ACC112 (cell line): Measurements from ENCODE around the gene RSPH1.

ENCODE experiments used
- H2AFZ ChIP-seq: fragments of 200-600 bp; sonication (generic); one replicate; pipeline ENCODE4 v1.6.0; 2017; ENCODE audit warnings: antibody characterized with exemption, low read length; ENCODE audit not compliant: unreplicated experiment
- H3K27ac ChIP-seq: fragments of 200-600 bp; sonication (generic); 2 replicates; pipeline ENCODE4 v1.5.1; 2014; ENCODE audit warnings: low read depth, mild to moderate bottlenecking, antibody characterized with exemption, low read length, moderate library complexity
- H3K27me3 ChIP-seq: fragments of 200-600 bp; sonication (generic); 2 replicates; pipeline ENCODE4 v1.6.1; 2014; ENCODE audit warnings: mild to moderate bottlenecking, antibody characterized with exemption, low read length, moderate library complexity, mixed read lengths; ENCODE audit not compliant: insufficient read depth
- H3K36me3 ChIP-seq: fragments of 200-600 bp; sonication (generic); 2 replicates; pipeline ENCODE4 v1.6.1; 2016; ENCODE audit warnings: mild to moderate bottlenecking, antibody characterized with exemption, low read length, moderate library complexity, mixed read lengths; ENCODE audit not compliant: insufficient read depth
- H3K4me1 ChIP-seq: fragments of 200-600 bp; sonication (generic); one replicate; pipeline ENCODE4 v1.6.1; 2016; ENCODE audit warnings: low read length, mixed read lengths; ENCODE audit not compliant: insufficient read depth, unreplicated experiment, control insufficient read depth
- H3K4me3 ChIP-seq: fragments of 200-600 bp; sonication (generic); 2 replicates; pipeline ENCODE4 v1.5.1; 2014; ENCODE audit warnings: mild to moderate bottlenecking, low read depth, low read length
- H3K79me2 ChIP-seq: fragments of 200-600 bp; sonication (generic); one replicate; pipeline ENCODE4 v1.6.0; 2016; ENCODE audit warnings: low read length; ENCODE audit not compliant: control insufficient read depth, unreplicated experiment, insufficient read depth

The RSPH1 gene

DNA sequence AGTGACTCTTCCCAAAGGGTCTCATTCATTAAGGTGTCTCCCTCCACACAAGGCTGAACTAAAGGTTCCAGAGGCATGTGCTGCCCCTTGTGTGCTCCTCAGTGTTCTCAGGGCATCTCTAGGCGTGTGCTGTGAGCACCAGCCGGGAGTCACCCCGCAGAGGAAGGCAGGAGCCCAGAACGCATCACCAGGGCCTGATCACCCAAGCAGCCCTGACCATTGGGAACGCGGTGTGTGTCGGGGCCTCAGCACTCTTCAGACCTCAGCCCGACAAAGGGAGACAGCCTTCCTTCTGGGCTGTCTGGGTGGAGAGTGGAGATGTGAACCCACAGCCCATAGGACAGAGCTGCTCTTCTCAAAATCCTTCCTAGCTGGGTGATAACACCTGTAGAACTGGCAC, 26.7 kb upstream of the RSPH1 start:
- H3K4me1 ChIP-seq, result peaks cover 29% of the 10 kb centered on the region
- H2AFZ ChIP-seq, result no peak overlapping the region
- H3K4me3 ChIP-seq, result no peak overlapping the region
- no peak overlapping the region for H3K27ac ChIP-seq
- H3K36me3 ChIP-seq, result no peaks in the 10 kb centered on the region
- H3K27me3 ChIP-seq, result no peaks in the 10 kb centered on the region
- H3K79me2 ChIP-seq, result no peaks in the 10 kb centered on the region

- Histone ChIP-seq H3K4me3 (no peak overlapping the region), H3K4me1 (peaks cover 26% of the 10 kb centered on the region), H3K27ac (no peak overlapping the region), H3K36me3 (no peaks in the 10 kb centered on the region), H2AFZ (no peak overlapping the region), H3K27me3 (no peaks in the 10 kb centered on the region), H3K79me2 (no peaks in the 10 kb centered on the region)
Measured at GRCh38 chr21:42522271-42522670, 26.2 kb upstream of the RSPH1 start.

GRCh38 chr21:42521805-42522204, 25.8 kb upstream of the RSPH1 start:
- no peaks in the 10 kb centered on the region for H3K27me3 ChIP-seq
- H3K27ac ChIP-seq, result no peak overlapping the region
- no peaks in the 10 kb centered on the region for H3K79me2 ChIP-seq
- H2AFZ ChIP-seq, result no peak overlapping the region
- no peaks in the 10 kb centered on the region for H3K36me3 ChIP-seq
- H3K4me3 ChIP-seq, result no peak overlapping the region
- peaks cover 26% of the 10 kb centered on the region for H3K4me1 ChIP-seq

- H3K36me3 ChIP-seq, result no peaks in the 10 kb centered on the region
- H3K4me3 ChIP-seq, result no peak overlapping the region
- no peak overlapping the region for H3K27ac ChIP-seq
- H3K27me3 ChIP-seq, result no peaks in the 10 kb centered on the region
- H3K4me1 ChIP-seq, result peaks cover 26% of the 10 kb centered on the region
- H2AFZ ChIP-seq, result no peak overlapping the region
- H3K79me2 ChIP-seq, result no peaks in the 10 kb centered on the region
Measured at GRCh38 chr21:42521384-42521783, 25.4 kb upstream of the RSPH1 start.

GRCh38 chr21:42520628-42521253, 24.7 kb upstream of the RSPH1 start:
- no peak overlapping the region for H3K4me3 ChIP-seq
- no peak overlapping the region for H3K27ac ChIP-seq
- no peaks in the 10 kb centered on the region for H3K36me3 ChIP-seq
- H3K27me3 ChIP-seq, result no peaks in the 10 kb centered on the region
- no peak overlapping the region for H2AFZ ChIP-seq
- H3K4me1 ChIP-seq, result peaks cover 26% of the 10 kb centered on the region
- no peaks in the 10 kb centered on the region for H3K79me2 ChIP-seq

DNA sequence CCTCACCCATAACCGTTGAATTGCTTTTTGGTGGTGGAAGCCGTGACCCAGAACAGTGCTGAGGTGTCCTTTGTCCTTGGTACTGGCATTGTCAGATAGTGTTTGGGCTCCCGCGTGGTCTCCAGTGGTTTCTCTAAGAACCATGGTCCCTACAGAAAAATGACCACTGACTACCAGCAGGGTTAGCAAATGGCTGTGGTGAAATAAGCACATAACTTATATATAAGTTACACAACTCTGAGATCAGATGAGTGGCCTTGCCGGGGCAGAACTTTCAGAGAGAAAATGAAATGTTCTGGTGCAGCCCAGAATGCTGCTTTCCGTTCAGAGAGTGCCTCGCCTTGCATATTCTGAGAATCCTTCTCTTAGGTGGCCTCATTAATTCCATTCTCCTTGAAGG, 22.6 kb upstream of the RSPH1 start:
- H3K4me1 ChIP-seq, result peaks cover 14% of the 10 kb centered on the region
- no peak overlapping the region for H3K27ac ChIP-seq
- no peaks in the 10 kb centered on the region for H3K36me3 ChIP-seq
- no peaks in the 10 kb centered on the region for H3K79me2 ChIP-seq
- H3K27me3 ChIP-seq, result no peaks in the 10 kb centered on the region
- H2AFZ ChIP-seq, result no peak overlapping the region
- H3K4me3 ChIP-seq, result no peak overlapping the region

DNA sequence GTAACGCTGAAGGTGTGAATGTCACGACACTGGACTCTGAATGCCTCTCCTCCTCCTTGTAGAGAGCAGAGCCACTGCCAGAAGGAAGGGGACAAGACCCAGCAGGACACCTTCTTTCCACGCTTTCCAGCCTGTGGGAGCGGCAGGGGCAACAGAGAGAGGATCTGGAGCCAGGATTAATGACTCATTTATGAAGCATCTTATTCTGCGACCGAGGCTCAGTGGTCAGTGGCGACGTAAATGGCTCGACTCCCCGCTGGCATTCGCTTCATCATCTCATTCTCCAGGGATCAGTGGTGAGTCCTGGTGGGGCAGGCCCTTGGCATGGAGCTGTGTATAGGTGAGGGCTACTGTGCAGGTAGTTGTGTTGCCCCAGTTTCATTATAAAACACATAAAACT, 22.2 kb upstream of the RSPH1 start:
- Histone ChIP-seq H3K27ac (no peak overlapping the region), H3K4me1 (peaks cover 14% of the 10 kb centered on the region), H3K4me3 (no peak overlapping the region), H2AFZ (no peak overlapping the region), H3K79me2 (no peaks in the 10 kb centered on the region), H3K36me3 (no peaks in the 10 kb centered on the region), H3K27me3 (no peaks in the 10 kb centered on the region)

GRCh38 chr21:42515708-42516502, 19.9 kb upstream of the RSPH1 start:
- no peaks in the 10 kb centered on the region for H3K79me2 ChIP-seq
- peaks cover 14% of the 10 kb centered on the region for H3K4me1 ChIP-seq
- no peaks in the 10 kb centered on the region for H3K36me3 ChIP-seq
- H3K4me3 ChIP-seq, result no peak overlapping the region
- no peaks in the 10 kb centered on the region for H3K27me3 ChIP-seq
- no peak overlapping the region for H3K27ac ChIP-seq
- H2AFZ ChIP-seq, result no peak overlapping the region

- Histone ChIP-seq H3K36me3 (no peaks in the 10 kb centered on the region), H3K4me3 (peak overlapping the region; percentile 86), H3K27me3 (no peaks in the 10 kb centered on the region), H3K4me1 (peaks cover 14% of the 10 kb centered on the region), H3K27ac (no peak overlapping the region), H2AFZ (peak overlapping the region; percentile 70), H3K79me2 (no peaks in the 10 kb centered on the region)
Measured at GRCh38 chr21:42514883-42515228, 18.8 kb upstream of the RSPH1 start.

- Histone ChIP-seq H3K4me3 (peak overlapping the region; percentile 86), H3K79me2 (no peaks in the 10 kb centered on the region), H2AFZ (peak overlapping the region; percentile 70), H3K27ac (no peak overlapping the region), H3K27me3 (no peaks in the 10 kb centered on the region), H3K36me3 (no peaks in the 10 kb centered on the region), H3K4me1 (peaks cover 14% of the 10 kb centered on the region)
Measured at GRCh38 chr21:42513985-42514882, 18.2 kb upstream of the RSPH1 start.
